ENCODE data around the gene E2F1.
"Not testable (repeated sequence)": the region's sequence is repeated elsewhere in the genome, so short reads cannot be mapped to it uniquely, and the experiment has no call there.

Gene E2F1

DNA sequence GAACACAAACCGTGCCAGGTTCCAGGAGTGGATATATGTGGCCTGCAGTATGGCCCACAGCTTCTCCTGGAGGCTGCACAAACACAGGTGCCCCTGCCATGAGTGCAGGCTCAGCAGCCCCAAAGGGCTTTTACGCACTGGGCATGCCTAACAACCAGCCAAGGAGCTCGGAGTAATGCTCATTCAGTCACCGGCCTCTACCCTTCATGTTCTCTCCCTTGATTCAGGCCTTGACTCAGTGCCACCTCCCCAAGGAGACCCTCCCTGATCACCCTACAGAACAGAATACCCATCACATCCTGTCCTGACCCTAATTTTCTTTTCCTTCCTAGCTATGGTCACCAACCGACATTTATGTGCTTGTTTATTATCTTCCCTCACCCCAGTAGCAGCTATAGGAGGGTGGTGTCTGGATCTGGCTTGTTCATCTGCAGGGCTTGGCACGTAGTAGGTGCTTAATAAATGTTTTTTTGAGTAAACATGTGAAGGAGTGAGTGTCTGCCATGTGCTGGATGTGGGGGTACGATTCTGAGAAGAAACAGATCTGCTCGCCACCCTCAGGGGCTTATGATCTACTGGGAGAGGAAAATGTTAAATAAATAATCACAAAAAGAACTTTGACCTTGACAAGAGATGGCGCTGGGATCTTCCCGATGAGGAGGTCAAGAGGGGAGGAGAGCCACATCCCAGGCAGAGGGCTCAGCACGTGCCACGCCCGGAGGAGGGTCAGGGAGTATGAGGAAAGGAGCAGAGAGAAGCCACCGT lies 24.7 kb upstream of the E2F1 start:
- no peak for DNase-seq

DNA sequence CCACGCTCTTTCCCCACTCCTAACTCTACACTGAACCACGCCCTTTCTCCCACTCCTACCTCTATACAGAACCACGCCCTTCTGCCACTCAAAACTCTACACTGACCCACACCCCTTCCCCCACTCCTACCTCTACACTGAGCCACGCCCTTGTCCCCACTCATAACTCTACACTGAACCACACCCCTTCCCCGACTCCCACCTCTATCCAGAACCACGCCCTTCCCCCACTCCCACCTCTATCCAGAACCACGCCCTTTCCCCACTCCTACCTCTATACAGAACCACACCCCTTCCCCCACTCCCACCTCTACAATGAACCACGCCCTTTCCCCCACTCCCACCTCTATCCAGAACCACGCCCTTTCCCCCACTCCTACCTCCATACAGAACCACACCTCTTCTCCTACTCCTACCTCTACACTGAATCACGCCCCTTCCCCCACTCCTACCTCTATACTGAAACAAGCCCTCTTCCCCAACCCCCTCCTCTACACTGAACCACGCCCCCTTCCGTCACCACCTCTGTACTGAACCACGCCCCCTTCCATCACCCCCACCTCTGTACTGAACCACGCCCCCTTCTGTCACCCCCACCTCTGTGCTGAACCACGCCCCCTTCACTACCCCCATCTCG lies 23.8 kb upstream of the E2F1 start:
- DNase-seq: no peak

DNA sequence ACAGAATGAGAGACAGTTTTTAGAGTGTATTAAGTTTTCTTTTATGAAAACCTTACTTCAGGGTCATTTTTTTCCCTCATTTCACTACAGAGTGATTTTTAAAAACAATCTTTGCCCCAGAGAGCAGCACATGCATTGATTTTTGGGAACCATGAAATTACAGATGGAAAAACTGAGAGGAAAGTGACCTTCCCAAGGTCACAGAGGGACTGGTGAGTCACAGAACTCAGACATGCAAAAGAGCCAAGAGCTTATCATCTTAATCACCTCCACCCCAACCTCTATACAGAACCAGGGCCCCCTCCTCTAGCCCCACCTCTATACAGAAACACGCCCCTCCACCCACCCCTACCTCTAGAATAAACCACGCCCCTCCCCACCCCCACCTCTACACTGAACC lies 23.2 kb upstream of the E2F1 start:
- DNase-seq: no peak

DNA sequence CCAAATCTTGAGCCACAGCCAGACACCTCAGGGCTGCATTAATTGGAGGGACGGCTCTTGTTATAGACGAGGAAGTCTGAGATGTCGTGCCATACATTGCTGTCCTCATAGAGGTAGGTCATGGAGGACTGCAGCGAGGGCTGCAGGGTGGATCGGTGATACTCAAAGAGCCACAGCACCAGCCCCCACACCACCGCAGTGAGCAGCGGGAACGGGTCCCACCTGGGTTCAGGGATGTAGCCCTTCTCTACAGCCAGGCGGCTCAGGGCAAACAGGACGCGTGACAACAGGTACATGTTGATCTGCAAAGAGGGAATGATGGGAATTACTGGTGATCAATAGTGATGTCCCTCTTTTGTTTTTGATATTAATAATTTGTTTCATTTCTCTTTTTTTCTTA lies 21.5 kb upstream of the E2F1 start:
- DNase-seq: no peak

DNA sequence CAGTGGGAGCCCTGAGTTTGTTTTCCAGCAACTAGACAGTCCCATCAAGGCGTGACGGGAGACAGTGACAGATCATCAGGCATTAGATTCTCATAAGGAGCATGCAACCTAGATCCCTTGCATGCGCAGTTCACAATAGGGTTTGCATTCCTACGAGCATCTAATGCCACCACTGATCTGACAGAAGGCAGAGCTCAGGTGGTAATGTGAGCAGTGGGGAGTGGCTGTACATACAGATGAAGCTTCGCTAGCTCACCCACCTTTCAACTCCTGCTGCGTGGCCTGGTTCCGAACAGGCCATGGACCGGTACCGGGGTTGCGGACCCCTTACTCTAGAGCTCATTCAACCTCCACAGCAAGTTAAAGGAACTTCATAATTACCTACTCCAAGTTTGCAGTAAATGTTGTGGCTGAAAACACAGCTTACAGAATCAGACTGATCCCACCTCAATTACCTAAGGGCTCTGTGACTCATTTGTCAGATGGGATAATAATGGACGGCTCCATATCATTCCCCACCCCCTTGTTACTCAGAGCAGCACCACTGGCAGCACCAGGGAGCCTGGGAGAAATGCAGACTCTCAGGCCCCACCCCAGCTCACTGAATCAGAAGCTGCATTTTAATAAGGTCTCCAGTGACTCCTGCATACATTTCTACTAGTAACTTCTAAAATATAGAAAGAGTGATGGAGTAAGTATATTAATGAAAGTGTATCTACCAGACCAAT lies 18.2 kb upstream of the E2F1 start:
- DNase-seq: no peak

DNA sequence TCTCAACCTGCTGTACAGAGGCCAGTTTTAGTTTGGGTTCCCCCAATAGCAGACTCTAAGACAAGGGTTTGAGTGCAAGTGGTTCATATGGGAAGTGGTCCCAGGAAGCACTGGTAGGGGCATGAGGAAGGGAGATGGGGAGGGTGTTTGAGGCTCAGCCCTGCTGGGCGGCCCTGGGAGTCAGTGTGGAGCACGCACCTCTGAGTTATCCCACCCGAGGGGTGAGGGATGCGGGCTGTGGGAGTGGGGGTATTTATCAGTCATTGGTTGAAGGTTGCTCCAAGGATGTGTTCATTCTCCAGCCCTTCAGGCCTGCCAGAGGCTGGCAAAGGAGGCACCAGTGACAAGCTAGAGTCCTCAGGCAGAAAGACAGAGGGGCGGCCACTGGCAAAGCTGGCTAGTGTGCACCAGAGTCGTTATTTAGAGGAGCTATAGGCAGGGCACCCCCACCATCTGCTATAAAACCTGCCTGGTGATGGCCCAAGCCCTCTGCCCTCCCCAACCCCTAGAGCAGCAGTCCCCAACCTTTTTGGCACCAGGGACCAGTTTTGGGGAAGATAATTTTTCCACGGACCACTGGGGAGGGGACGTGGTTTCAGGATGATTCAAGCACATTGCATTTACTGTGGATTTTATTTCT lies 17.4 kb upstream of the E2F1 start:
- no peak for DNase-seq

DNA sequence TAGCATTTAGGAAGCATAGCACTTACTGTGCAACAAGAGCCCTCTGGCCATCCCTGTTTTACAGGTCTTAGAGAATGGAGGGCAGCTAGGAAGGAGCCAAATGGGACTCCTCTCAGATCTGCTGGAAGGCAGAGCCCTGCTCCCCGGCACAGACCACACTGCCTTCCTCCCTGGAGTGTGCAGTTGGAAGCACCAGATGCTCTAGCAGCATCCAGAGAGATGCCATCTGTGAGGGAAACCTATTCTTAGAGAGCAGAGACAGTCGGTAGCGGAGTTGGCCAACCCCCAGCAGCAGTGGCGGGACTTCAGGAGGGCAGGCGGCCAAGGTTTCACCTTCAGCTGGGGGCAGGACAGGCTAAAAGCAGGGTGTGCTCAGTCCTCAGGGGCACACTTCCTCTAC lies 16.7 kb upstream of the E2F1 start:
- no peak for DNase-seq

DNA sequence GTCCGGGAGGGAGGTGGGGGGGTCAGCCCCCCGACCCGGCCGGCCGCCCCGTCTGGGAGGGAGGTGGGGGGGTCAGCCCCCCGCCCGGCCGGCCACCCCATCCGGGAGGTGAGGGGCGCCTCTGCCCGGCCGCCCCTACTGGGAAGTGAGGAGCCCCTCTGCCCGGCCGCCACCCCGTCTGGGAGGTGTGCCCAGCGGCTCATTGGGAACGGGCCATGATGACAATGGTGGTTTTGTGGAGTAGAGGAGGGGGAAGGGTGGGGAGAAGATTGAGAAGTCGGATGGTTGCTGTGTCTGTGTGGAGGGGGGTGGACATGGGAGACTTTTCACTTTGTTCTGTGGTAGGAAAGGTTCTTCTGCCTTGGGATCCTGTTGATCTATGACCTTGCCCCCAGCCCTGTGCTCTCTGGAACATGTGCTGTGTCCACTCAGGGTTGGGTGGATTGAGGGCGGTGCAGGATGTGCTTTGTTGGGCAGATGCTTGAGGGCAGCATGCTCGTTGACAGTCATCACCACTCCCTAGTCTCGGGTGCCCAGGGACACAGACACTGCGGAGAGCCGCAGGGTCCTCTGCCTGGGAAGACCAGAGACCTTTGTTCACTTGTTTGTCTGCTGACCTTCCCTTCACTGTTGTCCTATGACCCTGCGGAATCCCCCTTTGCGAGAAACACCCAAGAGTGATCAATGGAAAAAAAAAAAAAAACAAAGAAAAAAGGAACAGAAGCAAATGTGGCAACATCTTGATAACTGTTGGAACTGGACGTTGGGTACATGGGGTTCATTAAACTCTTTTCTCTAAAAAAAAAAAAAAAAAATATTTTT lies 15.7 kb upstream of the E2F1 start:
- DNase-seq: no peak

DNA sequence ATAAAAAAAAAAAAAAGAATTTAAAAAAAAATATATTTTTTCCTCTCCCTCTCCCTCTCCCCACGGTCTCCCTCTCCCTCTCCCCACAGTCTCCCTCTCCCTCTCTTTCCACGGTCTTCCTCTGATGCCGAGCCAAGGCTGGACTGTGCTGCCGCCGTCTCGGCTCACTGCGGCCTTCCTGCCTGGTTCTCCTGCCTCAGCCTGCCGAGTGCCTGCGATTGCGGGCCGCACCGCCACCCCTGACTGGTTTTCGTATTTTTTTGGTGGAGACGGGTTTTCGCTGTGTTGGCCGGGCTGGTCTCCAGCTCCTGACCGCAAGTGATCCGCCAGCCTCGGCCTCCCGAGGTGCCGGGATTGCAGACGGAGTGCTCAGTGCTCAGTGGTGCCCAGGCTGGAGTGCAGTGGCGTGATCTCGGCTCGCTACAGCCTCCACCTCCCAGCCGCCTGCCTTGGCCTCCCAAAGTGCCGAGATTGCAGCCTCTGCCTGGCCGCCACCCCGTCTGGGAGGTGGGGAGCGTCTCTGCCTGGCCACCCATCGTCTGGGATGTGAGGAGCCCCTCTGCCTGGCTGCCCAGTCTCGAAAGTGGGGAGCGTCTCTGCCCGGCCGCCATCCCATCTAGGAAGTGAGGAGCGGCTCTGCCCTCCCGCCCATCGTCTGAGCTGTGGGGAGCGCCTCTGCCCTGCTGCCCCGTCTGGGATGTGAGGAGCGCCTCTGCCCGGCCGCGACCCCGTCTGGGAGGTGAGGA lies 14.7 kb upstream of the E2F1 start:
- DNase-seq: not testable (repeated sequence)

DNA sequence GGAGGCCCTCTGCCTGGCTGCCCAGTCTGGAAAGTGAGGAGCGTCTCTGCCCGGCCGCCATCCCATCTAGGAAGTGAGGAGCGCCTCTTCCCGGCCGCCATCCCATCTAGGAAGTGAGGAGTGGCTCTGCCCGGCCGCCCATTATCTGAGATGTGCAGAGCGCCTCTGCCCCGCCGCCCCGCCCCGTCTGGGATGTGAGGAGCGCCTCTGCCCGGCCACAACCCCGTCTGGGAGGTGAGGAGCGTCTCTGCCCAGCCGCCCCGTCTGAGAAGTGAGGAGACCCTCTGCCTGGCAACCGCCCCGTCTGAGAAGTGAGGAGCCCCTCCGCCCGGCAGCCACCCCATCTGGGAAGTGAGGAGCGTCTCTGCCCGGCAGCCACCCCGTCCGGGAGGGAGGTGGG lies 12.8 kb upstream of the E2F1 start:
- DNase-seq: not testable (repeated sequence)

DNA sequence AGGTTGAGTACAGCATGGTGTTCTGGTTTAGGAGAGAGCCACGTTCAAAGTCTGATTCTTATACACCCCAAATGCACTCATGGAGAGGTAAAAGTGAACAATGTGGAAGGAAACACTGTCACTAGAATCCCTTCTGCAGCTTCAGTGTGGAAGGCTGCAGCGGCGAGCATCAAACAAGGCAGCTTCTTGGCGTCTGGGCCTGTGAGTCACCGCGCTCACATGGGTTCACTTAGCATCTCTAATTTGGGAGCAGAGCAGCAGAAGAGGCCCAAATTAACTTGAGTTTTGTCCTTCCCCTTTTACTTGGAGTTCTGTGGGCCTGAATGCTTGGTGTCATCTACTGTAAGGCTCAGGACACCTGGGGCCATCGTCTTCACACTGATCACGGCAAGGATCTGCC lies 10.9 kb upstream of the E2F1 start:
- DNase-seq: no peak

DNA sequence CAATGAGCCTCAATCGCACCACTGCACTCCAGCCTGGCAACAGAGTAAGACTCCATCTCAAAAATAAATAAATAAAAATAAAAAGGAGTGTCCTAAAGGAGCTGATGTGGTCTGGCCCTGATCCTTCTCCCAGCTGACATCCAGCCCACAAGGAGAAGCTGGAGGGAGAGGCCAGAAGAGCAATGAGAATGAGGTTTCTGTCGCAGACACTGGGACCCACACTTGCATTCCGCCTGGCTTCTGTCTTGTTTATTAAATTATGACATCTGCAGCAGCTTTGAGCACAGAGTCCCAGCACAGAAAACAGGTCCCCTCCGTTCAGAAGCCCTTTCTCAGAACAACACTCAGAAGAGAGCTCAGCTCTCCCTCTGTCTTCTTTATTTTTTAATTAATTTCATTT lies 10.3 kb upstream of the E2F1 start:
- no peak for DNase-seq

DNA sequence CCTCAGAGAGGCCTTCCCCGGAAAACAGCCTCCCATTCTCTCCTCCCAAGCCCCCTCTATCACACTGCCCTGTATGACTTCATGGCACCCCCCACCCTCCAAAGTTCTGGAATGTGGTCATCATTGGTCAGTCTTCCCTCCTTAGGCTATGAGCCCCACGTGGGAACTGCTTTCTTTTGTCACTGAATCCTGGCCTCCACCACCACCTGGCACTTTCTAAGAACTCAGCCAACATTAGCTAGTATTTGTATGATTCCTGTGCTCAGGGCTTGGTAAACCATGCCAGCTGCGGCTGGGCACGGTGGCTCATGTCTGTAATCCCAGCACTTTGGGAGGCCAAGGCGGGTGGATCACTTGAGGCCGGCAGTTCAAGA lies 8.4 kb upstream of the E2F1 start:
- DNase-seq: no peak

DNA sequence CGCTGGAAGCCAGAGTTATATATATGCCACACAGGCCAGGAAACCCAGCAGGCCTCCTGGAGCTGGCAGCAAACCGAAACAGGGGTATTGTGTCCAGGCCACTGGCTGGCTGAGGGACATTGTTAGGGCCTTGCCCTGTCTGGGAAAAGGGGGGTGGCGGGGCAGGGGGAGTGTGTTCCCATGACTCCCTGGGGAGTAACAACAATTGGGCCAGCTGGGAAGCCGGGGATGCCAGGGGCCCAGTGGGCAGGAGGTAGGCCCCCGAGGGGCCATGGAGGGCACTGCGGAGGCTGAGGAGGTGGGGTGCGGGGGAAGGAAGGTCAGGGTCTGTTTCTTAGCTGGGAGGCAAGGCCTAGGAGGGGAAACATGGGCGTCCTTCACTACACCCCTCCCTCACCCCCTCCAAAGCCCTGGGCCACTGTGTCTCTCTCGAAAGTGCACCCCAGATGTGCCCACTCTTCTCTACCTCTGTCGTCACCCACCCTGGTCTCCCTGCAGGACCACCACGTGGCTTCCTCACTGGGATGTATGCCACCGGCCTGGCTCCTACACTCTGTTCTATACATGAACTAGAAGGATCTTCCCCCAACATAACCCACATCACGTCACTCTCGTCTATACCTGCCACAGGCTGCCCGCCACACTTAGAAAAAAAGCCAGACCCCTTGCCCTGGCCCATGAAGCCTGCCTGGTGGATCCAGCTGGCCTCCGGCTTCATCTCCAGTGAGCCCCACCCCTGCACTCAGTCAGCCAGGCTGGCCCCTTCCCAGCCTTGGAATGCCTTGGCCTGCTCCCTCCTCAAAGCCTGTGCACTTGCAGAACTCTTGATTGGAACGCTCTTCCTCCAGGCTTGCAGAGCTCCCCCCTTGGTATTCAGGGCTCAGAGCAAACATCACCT lies 7.8 kb upstream of the E2F1 start:
- DNase-seq: peak; percentile 74

DNA sequence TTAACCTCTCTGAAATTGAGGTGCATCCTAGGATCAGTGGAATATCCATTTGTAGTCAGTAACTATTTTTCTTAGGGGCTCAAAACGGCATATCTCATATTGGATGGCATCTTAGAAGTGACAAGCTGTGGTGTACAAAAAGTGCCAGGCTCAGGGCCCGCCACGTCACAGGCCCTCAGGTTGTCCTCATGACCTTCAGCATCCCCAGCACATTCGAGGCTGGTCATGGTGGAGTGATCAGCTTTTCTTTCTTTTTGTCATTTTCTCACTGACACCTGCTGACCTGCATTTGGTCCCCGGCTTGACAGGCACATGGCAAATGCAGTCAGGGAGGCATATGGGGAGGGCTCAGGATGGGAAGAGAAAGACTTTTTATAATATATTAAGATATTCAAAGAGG lies 7.1 kb upstream of the E2F1 start:
- DNase-seq: peak; percentile 73

DNA sequence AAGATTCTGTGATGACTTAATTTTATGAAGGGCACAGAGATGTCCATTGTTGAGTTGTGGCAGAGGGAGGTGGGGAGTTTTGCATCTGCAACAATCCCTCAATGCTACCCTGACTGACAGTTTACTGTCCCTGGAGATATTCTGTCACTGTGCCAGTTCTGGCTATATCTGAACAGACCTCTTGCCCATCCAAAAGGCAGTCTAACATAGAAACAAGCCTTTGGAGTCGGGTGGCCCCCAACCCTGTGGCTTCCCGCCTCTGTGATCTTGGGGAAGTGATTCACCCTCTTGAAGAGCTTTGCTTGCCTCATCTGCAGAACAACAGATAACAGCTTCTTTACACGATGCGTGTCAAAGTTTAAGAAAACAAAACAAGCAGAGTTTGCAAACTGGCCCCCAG lies 3.8 kb upstream of the E2F1 start:
- DNase-seq: no peak

DNA sequence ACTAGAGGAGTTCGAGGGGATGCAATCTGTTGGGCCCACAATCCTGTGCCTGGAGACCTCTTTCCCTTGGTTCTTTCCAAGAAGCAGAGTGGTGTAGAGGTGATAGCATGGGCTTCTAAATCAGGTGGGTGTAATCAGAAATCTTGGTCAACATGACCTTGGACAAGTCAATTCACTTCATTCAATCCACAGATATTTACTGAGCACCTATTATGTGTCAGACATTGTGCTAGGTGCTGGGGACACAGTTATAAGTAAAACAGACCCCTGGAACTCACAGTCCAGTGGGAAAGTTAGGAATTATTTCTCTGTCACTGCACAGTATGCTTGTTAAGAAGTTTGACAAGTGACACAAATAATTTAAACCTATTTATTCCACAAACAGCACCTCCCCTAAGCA lies 3.3 kb upstream of the E2F1 start:
- DNase-seq: no peak

DNA sequence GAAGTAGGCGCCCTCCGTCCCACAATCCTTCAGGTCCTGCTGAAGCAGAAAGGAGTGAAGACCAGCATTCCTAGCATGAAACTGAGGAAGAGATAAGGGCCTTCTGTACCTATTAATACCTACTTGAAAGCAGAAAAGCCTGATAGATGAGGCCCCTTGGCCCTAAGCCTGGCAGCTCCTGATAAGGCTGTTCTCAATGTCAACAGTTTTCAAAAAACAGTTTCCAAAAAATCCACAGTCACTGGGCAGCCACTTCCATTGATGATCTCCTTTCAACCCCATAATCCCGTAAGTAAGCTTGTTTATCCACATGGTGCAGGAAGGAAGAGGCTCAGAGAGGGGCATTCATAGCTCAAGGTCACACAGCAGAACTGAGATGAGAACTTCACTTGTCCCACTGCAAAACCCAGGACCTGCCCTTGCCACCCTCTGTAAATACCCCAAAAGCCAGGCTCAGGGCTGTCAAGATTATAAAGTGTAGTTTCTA lies 2.8 kb upstream of the E2F1 start:
- no peak for DNase-seq

DNA sequence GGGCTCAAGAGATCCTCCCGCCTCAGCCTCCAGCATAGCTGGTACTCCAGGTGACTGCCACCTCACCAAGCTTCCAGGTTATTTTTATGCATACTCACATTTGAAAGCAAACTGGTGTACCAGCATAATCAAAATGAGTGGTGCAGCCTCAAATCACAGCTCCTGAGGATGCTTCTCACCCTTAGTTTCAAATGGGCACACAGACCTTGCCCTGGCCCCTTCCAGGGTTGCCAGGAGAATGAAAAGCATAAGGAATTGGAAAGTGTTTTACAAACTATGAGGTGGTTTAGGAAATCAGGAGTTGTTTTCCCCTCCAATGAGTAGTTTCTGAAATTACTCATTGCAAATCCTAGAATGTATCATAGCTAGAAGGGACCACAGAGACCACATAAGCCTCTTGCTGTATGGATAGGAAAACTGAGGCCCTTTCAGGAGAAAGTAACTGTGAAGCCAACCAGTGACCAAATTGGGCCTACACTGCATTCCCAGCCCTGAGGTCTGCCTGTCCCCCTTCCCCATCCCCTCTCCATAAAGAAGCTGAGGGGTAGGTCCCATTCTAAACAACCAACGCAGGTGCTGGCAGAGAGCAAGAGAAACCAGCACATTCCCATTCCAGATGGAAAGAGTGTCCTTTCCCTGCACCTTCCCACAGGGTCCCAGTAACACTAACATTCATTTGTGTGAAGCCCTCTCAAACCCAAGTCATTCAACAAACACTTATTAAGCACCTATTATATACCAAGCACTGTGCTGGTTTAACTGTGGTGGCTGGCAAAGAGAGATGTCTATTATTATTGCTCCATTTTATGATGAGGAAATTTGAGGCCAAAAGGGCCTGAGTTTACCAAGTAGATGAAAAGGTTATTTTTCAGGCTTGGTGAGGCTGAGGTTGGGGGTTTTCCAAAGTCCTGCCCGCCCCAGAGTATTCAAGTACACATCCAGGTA lies 2.1 kb upstream of the E2F1 start:
- DNase-seq: no peak

Measured in NCI-H146 (cell line).